Panc1 (cell line): ENCODE measurements around the gene ZBTB14. TPM values are rescaled to one million over a fixed set of nuclear protein-coding genes. Genes with fewer than 3 reads are reported as not detected.

Experiments used
- ATAC-seq: fragments of 200-7000 bp; cut with Tn5 transposase; 2 replicates; pipeline ENCODE4 v1.9.1; 2020; ENCODE audit warnings: mild to moderate bottlenecking, moderate library complexity
- BruUV-seq: library from RNA; stranded (reverse); fragments of 400-500 nt; replicated peaks from 2 replicates; lab custom pipeline; 2021; lab: Mats Ljungman, UMichigan
- CTCF ChIA-PET: fragments of 300-600 bp; sonication (Branson Sonifier 250); formaldehyde crosslinking; loops from one replicate; lab custom pipeline; 2022; ENCODE audit warnings: antibody characterized with exemption; lab: Charles Lee
- POLR2A ChIA-PET: fragments of 300-600 bp; sonication (Branson Sonifier 250); formaldehyde crosslinking; loops from one replicate; lab custom pipeline; 2022; ENCODE audit warnings: antibody characterized with exemption; lab: Charles Lee
- DNase-seq: peaks from one replicate; pipeline ENCODE4 v3.0.0-alpha.2; 2010; ENCODE audit warnings: low read depth, low spot score
- H3K27ac ChIP-seq: 2 replicates; pipeline ENCODE4 v1.5.1; 2011; ENCODE audit warnings: mild to moderate bottlenecking, low read length, inconsistent platforms
- H3K27me3 ChIP-seq: fragments of 200-500 bp; sonication (Bioruptor generic); 2 replicates; pipeline ENCODE4 v1.6.0; 2014; ENCODE audit warnings: low read length, inconsistent platforms; ENCODE audit not compliant: control insufficient read depth, insufficient read depth
- H3K36me3 ChIP-seq: fragments of 200-500 bp; sonication (Bioruptor generic); 2 replicates; pipeline ENCODE4 v1.5.1; 2014; ENCODE audit warnings: inconsistent platforms, mild to moderate bottlenecking, low read length, moderate library complexity; ENCODE audit not compliant: control insufficient read depth, insufficient read depth
- H3K4me1 ChIP-seq: 2 replicates; pipeline ENCODE4 v1.5.1; 2011; ENCODE audit warnings: inconsistent platforms, mild to moderate bottlenecking, low read length, moderate library complexity; ENCODE audit not compliant: control insufficient read depth, insufficient read depth
- H3K4me3 ChIP-seq, 2 experiments: 2 replicates each; pipeline ENCODE4 v1.5.1; 2011 to 2012; ENCODE audit warnings: low read depth in 2 of 2, low read length in 2 of 2, mild to moderate bottlenecking in 2 of 2, inconsistent platforms in 1 of 2, moderate library complexity in 1 of 2
- H3K9me3 ChIP-seq: fragments of 200-500 bp; sonication (Bioruptor generic); 2 replicates; pipeline ENCODE4 v1.5.1; 2014; ENCODE audit warnings: low read depth, mild to moderate bottlenecking, inconsistent platforms, low read length, moderate library complexity; ENCODE audit not compliant: control insufficient read depth, insufficient read depth
- CTCF ChIP-seq: fragments of 450-650 bp; IDR thresholded peaks from 2 replicates; pipeline ENCODE4 v1.5.1; 2017; ENCODE audit warnings: mild to moderate bottlenecking
- POLR2AphosphoS5 ChIP-seq: IDR thresholded peaks from 2 replicates; pipeline ENCODE4 v1.6.1; 2012; ENCODE audit warnings: mild to moderate bottlenecking, low read depth, low read length, moderate library complexity
- REST ChIP-seq, 2 experiments: IDR thresholded peaks; 2 replicates each; pipeline ENCODE4 v1.6.1; 2011 to 2012; ENCODE audit warnings: low read depth in 2 of 2, control low read depth in 1 of 2, low read length in 1 of 2, mild to moderate bottlenecking in 1 of 2, moderate library complexity in 1 of 2; ENCODE audit not compliant: insufficient read depth in 1 of 2
- SIN3A ChIP-seq: IDR thresholded peaks from 2 replicates; pipeline ENCODE4 v1.6.1; 2012; ENCODE audit warnings: low read depth, mild to moderate bottlenecking, low read length, moderate library complexity, borderline replicate concordance; ENCODE audit not compliant: insufficient read depth
- TCF7L2 ChIP-seq: IDR thresholded peaks from 2 replicates; pipeline ENCODE4 v1.6.1; 2011; ENCODE audit warnings: mild to moderate bottlenecking, low read depth, low read length, inconsistent platforms
- in situ Hi-C: cut with HindIII; loops from 2 replicates; pipeline ENCODE4 v1.10.0; 2016; ENCODE audit warnings: low sequenced_read_pairs, low pct_unique_long_range_greater_than_20kb
- intact Hi-C: fragments of 100-400 bp; cut with micrococcal nuclease; formaldehyde crosslinking; loops from one replicate; pipeline ENCODE4 v1.10.0; 2022; ENCODE audit not compliant: unreplicated experiment
- total RNA-seq: library from RNA; stranded (reverse); gene quantifications from one replicate; pipeline ENCODE4 v1.2.1, GENCODE V29; 2021; ENCODE audit not compliant: unreplicated experiment

ZBTB14 gene
- total RNA-seq, 1 experiment from 2014 or later, result 12.6 TPM

- Histone ChIP-seq H3K27ac (no peak overlapping the region), H3K4me3 (no peak overlapping the region), H3K9me3 (no peaks in the 10 kb centered on the region), H3K36me3 (no peaks in the 10 kb centered on the region), H3K27me3 (no peaks in the 10 kb centered on the region), H3K4me1 (no peaks in the 10 kb centered on the region)
- in situ Hi-C loops (no loop called here), intact Hi-C loops (no loop called here)
- CTCF ChIA-PET, result no interaction called here
- no peak for ATAC-seq
- no peak for DNase-seq
- TF ChIP-seq SIN3A, result no peak
- no peak for TF ChIP-seq CTCF
- no peak for TF ChIP-seq POLR2AphosphoS5
- TF ChIP-seq REST (IDR thresholded peaks at IDR 0.05; ENCODE audit: insufficient read depth in 1 of 2, low read depth in 2 of 2, low read length in 1 of 2), result no peak
- TF ChIP-seq TCF7L2, result no peak
- no TSS peak for BruUV-seq
- POLR2A ChIA-PET, result no interaction called here
These were observed 28.8 kb downstream of the ZBTB14 start for GRCh38 chr18:5266721-5267120.

GRCh38 chr18:5253910-5254309, 41.6 kb downstream of the ZBTB14 start:
- ChIA-PET POLR2A (no interaction called here), CTCF (no interaction called here)
- intact Hi-C loops, result no loop called here
- TF ChIP-seq CTCF (no peak), REST (IDR thresholded peaks at IDR 0.05; ENCODE audit: insufficient read depth in 1 of 2, low read depth in 2 of 2, low read length in 1 of 2) (no peak)
- ATAC-seq (no peak), DNase-seq (no peak)
- no TSS peak for BruUV-seq
- in situ Hi-C loops, result no loop called here
- H3K4me3 ChIP-seq, result no peak overlapping the region
- no peaks in the 10 kb centered on the region for H3K27me3 ChIP-seq
- H3K36me3 ChIP-seq, result no peaks in the 10 kb centered on the region
- no peaks in the 10 kb centered on the region for H3K4me1 ChIP-seq
- no peak overlapping the region for H3K27ac ChIP-seq
- H3K9me3 ChIP-seq, result no peaks in the 10 kb centered on the region
